HepG2 (cell line): ENCODE results near the gene ZNF567. TPM values are rescaled to one million over a fixed set of nuclear protein-coding genes. Genes with fewer than 3 reads are reported as not detected.

Source experiments
- ATF7-NPFF ChIP-seq: sonication (generic); formaldehyde crosslinking; IDR thresholded peaks from 2 replicates; pipeline ENCODE4 v1.8.1; 2023; ENCODE audit warnings: mild to moderate bottlenecking, low read depth, missing genetic modification reagents, moderate library complexity
- HOXA3 ChIP-seq: sonication (generic); formaldehyde crosslinking; IDR thresholded peaks from 2 replicates; pipeline ENCODE4 v1.5.0; 2020; ENCODE audit warnings: missing genetic modification reagents
- KLF6 ChIP-seq: IDR thresholded peaks from 2 replicates; pipeline ENCODE4 v1.8.0; 2016; ENCODE audit warnings: missing biosample characterization, missing genetic modification reagents
- MEF2D ChIP-seq: sonication (generic); formaldehyde crosslinking; IDR thresholded peaks from 2 replicates; pipeline ENCODE4 v1.5.1; 2020; ENCODE audit warnings: mild to moderate bottlenecking, missing genetic modification reagents
- MXD4 ChIP-seq: IDR thresholded peaks from 2 replicates; pipeline ENCODE4 v1.6.1; 2016; ENCODE audit warnings: mild to moderate bottlenecking, missing biosample characterization, missing genetic modification reagents
- TARDBP ChIP-seq: sonication (generic); formaldehyde crosslinking; IDR thresholded peaks from 2 replicates; pipeline ENCODE4 v1.8.0; 2022; ENCODE audit warnings: mild to moderate bottlenecking, missing genetic modification reagents
- XBP1 ChIP-seq: sonication (generic); formaldehyde crosslinking; IDR thresholded peaks from 2 replicates; pipeline ENCODE4 v1.5.0; 2020; ENCODE audit warnings: missing genetic modification reagents
- ZMYM3 ChIP-seq: sonication (generic); formaldehyde crosslinking; IDR thresholded peaks from 2 replicates; pipeline ENCODE4 v1.5.1; 2020; ENCODE audit warnings: mild to moderate bottlenecking, missing genetic modification reagents
- ZNF350 ChIP-seq: sonication (generic); formaldehyde crosslinking; IDR thresholded peaks from 2 replicates; pipeline ENCODE4 v1.4.0; 2020; ENCODE audit warnings: mild to moderate bottlenecking, low read depth, missing genetic modification reagents, borderline replicate concordance
- ZNF441 ChIP-seq: sonication (generic); formaldehyde crosslinking; IDR thresholded peaks from 2 replicates; pipeline ENCODE4 v1.7.0; 2021; ENCODE audit warnings: missing genetic modification reagents, borderline replicate concordance
- ZNF547 ChIP-seq: sonication (generic); formaldehyde crosslinking; IDR thresholded peaks from 2 replicates; pipeline ENCODE4 v1.5.1; 2020; ENCODE audit warnings: mild to moderate bottlenecking, missing genetic modification reagents
- ZNF562 ChIP-seq: sonication (generic); formaldehyde crosslinking; IDR thresholded peaks from 2 replicates; pipeline ENCODE4 v1.8.0; 2022; ENCODE audit warnings: missing genetic modification reagents, borderline replicate concordance
- ZSCAN22 ChIP-seq: sonication (generic); formaldehyde crosslinking; IDR thresholded peaks from 2 replicates; pipeline ENCODE4 v1.4.0; 2020; ENCODE audit warnings: mild to moderate bottlenecking, missing genetic modification reagents
- polyA plus RNA-seq, 8 experiments: library from polyadenylated mRNA; depleted of rRNA in 3 of 8; stranded (reverse) in 7 of 8; unstranded in 1 of 8; fragments of >200 nt; fragmentation: Illumina TruSeq in 4 of 8; extraction: Trizol in 4 of 8; gene quantifications; 2 replicates each; pipeline versions ENCODE4 v1.2.1 to v1.2.3, GENCODE V29; 2011 to 2016; ENCODE audit warnings: low read depth in 4 of 8, missing spikeins in 1 of 8, mixed read lengths in 1 of 8; ENCODE audit not compliant: insufficient read depth in 1 of 8
- total RNA-seq, 5 experiments: library from RNA; depleted of rRNA; stranded (reverse); fragments of >200 nt; fragmentation: Illumina TruSeq; extraction: Trizol; gene quantifications; 2 replicates each; pipeline ENCODE4 v1.2.3, GENCODE V29; 2016; ENCODE audit warnings: low read depth in 1 of 5
- TF ChIP-seq, protein P1 (sequence below): sonication (generic); formaldehyde crosslinking; conservative IDR thresholded peaks from 2 replicates; pipeline ENCODE4 v1.4.0; 2020; ENCODE audit warnings: mild to moderate bottlenecking, missing genetic modification reagents, moderate library complexity
- TF ChIP-seq, protein P2 (sequence below): sonication (generic); formaldehyde crosslinking; IDR thresholded peaks from 2 replicates; pipeline ENCODE4 v1.8.0; 2022; ENCODE audit warnings: mild to moderate bottlenecking, missing genetic modification reagents; ENCODE audit not compliant: insufficient replicate concordance
- TF ChIP-seq, protein P3 (sequence below): sonication (generic); formaldehyde crosslinking; IDR thresholded peaks from 2 replicates; pipeline ENCODE4 v1.5.0; 2020; ENCODE audit warnings: missing genetic modification reagents, mild to moderate bottlenecking, borderline replicate concordance
- TF ChIP-seq, protein P4 (sequence below): IDR thresholded peaks from 2 replicates; pipeline ENCODE4 v1.6.1; 2018; ENCODE audit warnings: missing genetic modification reagents, mild to moderate bottlenecking, missing compliant biosample characterization
- TF ChIP-seq, protein P5 (sequence below): sonication (generic); formaldehyde crosslinking; IDR thresholded peaks from 2 replicates; pipeline ENCODE4 v1.4.0; 2020; ENCODE audit warnings: missing genetic modification reagents

Gene ZNF567
- total and polyA plus RNA-seq, 2 of the 13 experiments (the other 11 are each of a cell fraction or from before 2014, with no cell fraction given), result 3.1 to 6.8 TPM

DNA sequence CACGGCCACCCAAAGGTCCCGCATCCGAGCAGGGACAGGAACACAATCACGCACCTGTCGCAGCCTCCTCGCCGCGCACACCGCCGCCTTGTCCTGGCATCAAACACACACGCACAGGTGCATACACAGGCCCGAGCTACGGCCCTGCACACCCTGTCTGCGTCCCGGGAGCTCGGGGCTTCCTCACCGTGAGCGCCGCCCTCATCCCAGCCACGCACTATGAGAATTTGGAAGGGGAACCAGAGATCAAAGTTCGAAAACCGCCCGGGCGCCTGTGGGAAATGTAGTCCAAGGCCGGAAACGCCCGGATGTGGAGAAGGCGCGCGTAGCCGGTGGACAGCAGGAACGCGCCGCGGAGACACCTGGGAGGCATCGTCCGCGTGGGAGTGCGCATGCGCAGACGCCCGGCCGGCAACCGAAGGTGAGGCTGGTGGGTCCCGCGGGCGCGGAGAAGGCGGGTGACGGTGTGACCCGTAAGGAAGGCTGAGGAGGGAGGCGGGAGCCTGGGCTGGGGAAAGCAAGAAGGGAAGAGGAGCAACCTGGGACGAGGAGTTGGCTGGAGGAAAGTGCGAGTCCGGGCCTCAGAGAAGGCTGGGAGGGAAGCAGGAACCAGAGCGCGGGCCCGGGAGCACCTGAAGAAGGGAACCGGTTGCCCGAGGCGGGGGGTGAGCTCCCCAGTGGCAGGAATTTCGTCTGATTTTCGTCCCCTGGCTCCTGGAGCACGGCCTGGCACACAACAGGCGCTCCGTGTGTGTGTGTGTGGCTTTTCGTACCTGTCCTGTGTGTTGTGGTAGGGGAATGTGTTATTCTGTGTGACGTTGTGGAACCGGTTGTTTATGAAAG lies at the start of gene ZNF567 (continued):
- TF ChIP-seq, protein P1, sequence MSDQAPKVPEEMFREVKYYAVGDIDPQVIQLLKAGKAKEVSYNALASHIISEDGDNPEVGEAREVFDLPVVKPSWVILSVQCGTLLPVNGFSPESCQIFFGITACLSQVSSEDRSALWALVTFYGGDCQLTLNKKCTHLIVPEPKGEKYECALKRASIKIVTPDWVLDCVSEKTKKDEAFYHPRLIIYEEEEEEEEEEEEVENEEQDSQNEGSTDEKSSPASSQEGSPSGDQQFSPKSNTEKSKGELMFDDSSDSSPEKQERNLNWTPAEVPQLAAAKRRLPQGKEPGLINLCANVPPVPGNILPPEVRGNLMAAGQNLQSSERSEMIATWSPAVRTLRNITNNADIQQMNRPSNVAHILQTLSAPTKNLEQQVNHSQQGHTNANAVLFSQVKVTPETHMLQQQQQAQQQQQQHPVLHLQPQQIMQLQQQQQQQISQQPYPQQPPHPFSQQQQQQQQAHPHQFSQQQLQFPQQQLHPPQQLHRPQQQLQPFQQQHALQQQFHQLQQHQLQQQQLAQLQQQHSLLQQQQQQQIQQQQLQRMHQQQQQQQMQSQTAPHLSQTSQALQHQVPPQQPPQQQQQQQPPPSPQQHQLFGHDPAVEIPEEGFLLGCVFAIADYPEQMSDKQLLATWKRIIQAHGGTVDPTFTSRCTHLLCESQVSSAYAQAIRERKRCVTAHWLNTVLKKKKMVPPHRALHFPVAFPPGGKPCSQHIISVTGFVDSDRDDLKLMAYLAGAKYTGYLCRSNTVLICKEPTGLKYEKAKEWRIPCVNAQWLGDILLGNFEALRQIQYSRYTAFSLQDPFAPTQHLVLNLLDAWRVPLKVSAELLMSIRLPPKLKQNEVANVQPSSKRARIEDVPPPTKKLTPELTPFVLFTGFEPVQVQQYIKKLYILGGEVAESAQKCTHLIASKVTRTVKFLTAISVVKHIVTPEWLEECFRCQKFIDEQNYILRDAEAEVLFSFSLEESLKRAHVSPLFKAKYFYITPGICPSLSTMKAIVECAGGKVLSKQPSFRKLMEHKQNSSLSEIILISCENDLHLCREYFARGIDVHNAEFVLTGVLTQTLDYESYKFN (CRISPR knock-in tag), result peak; percentile 51
- TF ChIP-seq XBP1 (CRISPR knock-in tag) (no peak), ZNF441 (CRISPR knock-in tag) (peak; percentile 57), MEF2D (CRISPR knock-in tag) (peak; percentile 79), ZMYM3 (0 out of 2 replicates have a peak, but pooled peaks have one; percentile 26), KLF6 (CRISPR knock-in tag) (peak; percentile 66; the same call in 1 of the 2 replicates), ZNF562 (no peak), ZNF547 (CRISPR knock-in tag) (peak; percentile 59; the same call in 1 of the 2 replicates), MXD4 (CRISPR knock-in tag) (peak; percentile 68; the same call in 1 of the 2 replicates), ZSCAN22 (CRISPR knock-in tag) (no peak), ZNF350 (peak; percentile 75; the same call in 1 of the 2 replicates), HOXA3 (CRISPR knock-in tag) (peak; percentile 69), TARDBP (CRISPR knock-in tag) (peak; percentile 91), ATF7-NPFF (CRISPR knock-in tag) (peak; percentile 60; the same call in 1 of the 2 replicates)
- TF ChIP-seq, protein P2, sequence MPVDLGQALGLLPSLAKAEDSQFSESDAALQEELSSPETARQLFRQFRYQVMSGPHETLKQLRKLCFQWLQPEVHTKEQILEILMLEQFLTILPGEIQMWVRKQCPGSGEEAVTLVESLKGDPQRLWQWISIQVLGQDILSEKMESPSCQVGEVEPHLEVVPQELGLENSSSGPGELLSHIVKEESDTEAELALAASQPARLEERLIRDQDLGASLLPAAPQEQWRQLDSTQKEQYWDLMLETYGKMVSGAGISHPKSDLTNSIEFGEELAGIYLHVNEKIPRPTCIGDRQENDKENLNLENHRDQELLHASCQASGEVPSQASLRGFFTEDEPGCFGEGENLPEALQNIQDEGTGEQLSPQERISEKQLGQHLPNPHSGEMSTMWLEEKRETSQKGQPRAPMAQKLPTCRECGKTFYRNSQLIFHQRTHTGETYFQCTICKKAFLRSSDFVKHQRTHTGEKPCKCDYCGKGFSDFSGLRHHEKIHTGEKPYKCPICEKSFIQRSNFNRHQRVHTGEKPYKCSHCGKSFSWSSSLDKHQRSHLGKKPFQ (CRISPR knock-in tag), result peak; percentile 72
- TF ChIP-seq, protein P3, sequence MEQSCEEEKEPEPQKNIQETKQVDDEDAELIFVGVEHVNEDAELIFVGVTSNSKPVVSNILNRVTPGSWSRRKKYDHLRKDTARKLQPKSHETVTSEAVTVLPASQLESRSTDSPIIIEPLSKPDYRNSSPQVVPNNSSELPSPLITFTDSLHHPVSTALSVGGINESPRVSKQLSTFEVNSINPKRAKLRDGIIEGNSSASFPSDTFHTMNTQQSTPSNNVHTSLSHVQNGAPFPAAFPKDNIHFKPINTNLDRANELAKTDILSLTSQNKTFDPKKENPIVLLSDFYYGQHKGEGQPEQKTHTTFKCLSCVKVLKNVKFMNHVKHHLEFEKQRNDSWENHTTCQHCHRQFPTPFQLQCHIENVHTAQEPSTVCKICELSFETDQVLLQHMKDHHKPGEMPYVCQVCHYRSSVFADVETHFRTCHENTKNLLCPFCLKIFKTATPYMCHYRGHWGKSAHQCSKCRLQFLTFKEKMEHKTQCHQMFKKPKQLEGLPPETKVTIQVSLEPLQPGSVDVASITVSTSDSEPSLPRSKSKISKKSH (CRISPR knock-in tag), result peak; percentile 45; the same call in 1 of the 2 replicates
- TF ChIP-seq, protein P4, sequence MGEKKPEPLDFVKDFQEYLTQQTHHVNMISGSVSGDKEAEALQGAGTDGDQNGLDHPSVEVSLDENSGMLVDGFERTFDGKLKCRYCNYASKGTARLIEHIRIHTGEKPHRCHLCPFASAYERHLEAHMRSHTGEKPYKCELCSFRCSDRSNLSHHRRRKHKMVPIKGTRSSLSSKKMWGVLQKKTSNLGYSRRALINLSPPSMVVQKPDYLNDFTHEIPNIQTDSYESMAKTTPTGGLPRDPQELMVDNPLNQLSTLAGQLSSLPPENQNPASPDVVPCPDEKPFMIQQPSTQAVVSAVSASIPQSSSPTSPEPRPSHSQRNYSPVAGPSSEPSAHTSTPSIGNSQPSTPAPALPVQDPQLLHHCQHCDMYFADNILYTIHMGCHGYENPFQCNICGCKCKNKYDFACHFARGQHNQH (CRISPR knock-in tag), result peak; percentile 58; the same call in 1 of the 2 replicates
- TF ChIP-seq, protein P5, sequence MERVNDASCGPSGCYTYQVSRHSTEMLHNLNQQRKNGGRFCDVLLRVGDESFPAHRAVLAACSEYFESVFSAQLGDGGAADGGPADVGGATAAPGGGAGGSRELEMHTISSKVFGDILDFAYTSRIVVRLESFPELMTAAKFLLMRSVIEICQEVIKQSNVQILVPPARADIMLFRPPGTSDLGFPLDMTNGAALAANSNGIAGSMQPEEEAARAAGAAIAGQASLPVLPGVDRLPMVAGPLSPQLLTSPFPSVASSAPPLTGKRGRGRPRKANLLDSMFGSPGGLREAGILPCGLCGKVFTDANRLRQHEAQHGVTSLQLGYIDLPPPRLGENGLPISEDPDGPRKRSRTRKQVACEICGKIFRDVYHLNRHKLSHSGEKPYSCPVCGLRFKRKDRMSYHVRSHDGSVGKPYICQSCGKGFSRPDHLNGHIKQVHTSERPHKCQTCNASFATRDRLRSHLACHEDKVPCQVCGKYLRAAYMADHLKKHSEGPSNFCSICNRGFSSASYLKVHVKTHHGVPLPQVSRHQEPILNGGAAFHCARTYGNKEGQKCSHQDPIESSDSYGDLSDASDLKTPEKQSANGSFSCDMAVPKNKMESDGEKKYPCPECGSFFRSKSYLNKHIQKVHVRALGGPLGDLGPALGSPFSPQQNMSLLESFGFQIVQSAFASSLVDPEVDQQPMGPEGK (CRISPR knock-in tag), result peak; percentile 32; the same call in 1 of the 2 replicates
